ENCODE measurements around the gene BTG4. TPM values are rescaled to one million over a fixed set of nuclear protein-coding genes. Genes with fewer than 3 reads are reported as not detected.

Gene BTG4
- total and polyA plus RNA-seq, 9 of the 15 experiments (the other 6 are each of a cell fraction or from before 2014, with no cell fraction given), result not detected

- TF ChIP-seq TSHZ1 (CRISPR knock-in tag; IDR thresholded peaks at IDR 0.05), result no peak
- no peak for TF ChIP-seq HMGN3 (IDR thresholded peaks at IDR 0.05; ENCODE audit: borderline replicate concordance, extremely low read depth, insufficient read length, low read depth, low read length)
- no peak for TF ChIP-seq FOS (IDR thresholded peaks at IDR 0.05; ENCODE audit: extremely low read depth, insufficient read length)
- no peak for TF ChIP-seq IRF1 (CRISPR knock-in tag; IDR thresholded peaks at IDR 0.05; ENCODE audit: borderline replicate concordance)
- no peak for TF ChIP-seq HDGF (IDR thresholded peaks at IDR 0.05)
These were observed 11.2 kb upstream of the BTG4 start (continued) for GRCh38 chr11:111523343-111523742.

GRCh38 chr11:111522426-111522825 is 10.2 kb upstream of the BTG4 start:
- no peak overlapping the region for H3K9ac ChIP-seq (ENCODE audit: insufficient read depth in 1 of 2, low read depth in 2 of 2, low read length in 2 of 2)
- no peak overlapping the region for H3K27ac ChIP-seq (ENCODE audit: extremely low read depth, low read depth, low read length)
- no peak overlapping the region for H2AFZ ChIP-seq (ENCODE audit: low read depth, low read length)
- POLR2A ChIA-PET, result no interaction called here
- FAIRE-seq (no peak), DNase-seq (ENCODE audit: extremely low read depth in 1 of 4, low spot score in 3 of 4) (no peak), ATAC-seq (no peak)
- in situ Hi-C loops (cut with MboI) (no loop called here), intact Hi-C loops (cut with micrococcal nuclease) (no loop called here)
- CTCF ChIA-PET (ENCODE audit: low intra/inter-chr PET ratio), result no interaction called here
- 2% methylated on average over 5 of the region's 5 CpGs for WGBS (ENCODE audit: insufficient coverage, low coverage, missing lambda C conversion rate)
- peaks cover 8 to 14% of the 10 kb centered on the region in 2 experiments for H3K27me3 ChIP-seq (ENCODE audit: control insufficient read depth in 2 of 2, insufficient read depth in 2 of 2, low read length in 2 of 2)
- no peaks in the 10 kb centered on the region for H3K9me1 ChIP-seq (ENCODE audit: control insufficient read depth, insufficient read depth, low read length)
- H3K79me2 ChIP-seq (ENCODE audit: control insufficient read depth, insufficient read depth, low read length), result no peaks in the 10 kb centered on the region
- no peak overlapping the region for H3K4me2 ChIP-seq (ENCODE audit: insufficient read depth, low read length)
- no peaks in the 10 kb centered on the region for H4K20me1 ChIP-seq (replicated peaks; ENCODE audit: control insufficient read depth, insufficient read depth, low read length)
- H3K4me1 ChIP-seq (replicated peaks in 1 of 2; ENCODE audit: control insufficient read depth in 2 of 2, insufficient read depth in 2 of 2, low read length in 2 of 2), result no peaks in the 10 kb centered on the region
- H3K9me3 ChIP-seq (replicated peaks; ENCODE audit: control insufficient read depth, insufficient read depth, low read depth, low read length), result no peaks in the 10 kb centered on the region
- BruUV-seq (replicated peaks), result no TSS peak
- H3K4me3 ChIP-seq, result no peak overlapping the region
- H3K36me3 ChIP-seq (ENCODE audit: control insufficient read depth, insufficient read depth, low read length), result no peaks in the 10 kb centered on the region
- TF ChIP-seq THAP12 (CRISPR knock-in tag; IDR thresholded peaks at IDR 0.05), result no peak
- no peak for TF ChIP-seq RB1 (IDR thresholded peaks at IDR 0.05; ENCODE audit: low read depth)
- no peak for TF ChIP-seq TARDBP (IDR thresholded peaks at IDR 0.05)
- TF ChIP-seq NEUROD1 (IDR thresholded peaks at IDR 0.05; ENCODE audit: borderline replicate concordance, low read depth, low read length, partially characterized antibody), result no peak
- no peak for TF ChIP-seq ZNF778 (CRISPR knock-in tag; IDR thresholded peaks at IDR 0.05)
- no peak for TF ChIP-seq U2AF1 (optimal IDR thresholded peaks at IDR 0.05; ENCODE audit: low read depth, low read length)
- TF ChIP-seq, protein P1, sequence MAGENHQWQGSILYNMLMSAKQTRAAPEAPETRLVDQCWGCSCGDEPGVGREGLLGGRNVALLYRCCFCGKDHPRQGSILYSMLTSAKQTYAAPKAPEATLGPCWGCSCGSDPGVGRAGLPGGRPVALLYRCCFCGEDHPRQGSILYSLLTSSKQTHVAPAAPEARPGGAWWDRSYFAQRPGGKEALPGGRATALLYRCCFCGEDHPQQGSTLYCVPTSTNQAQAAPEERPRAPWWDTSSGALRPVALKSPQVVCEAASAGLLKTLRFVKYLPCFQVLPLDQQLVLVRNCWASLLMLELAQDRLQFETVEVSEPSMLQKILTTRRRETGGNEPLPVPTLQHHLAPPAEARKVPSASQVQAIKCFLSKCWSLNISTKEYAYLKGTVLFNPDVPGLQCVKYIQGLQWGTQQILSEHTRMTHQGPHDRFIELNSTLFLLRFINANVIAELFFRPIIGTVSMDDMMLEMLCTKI (IDR thresholded peaks at IDR 0.05; ENCODE audit: partially characterized antibody), result no peak
- TF ChIP-seq ZNF444 (CRISPR knock-in tag; IDR thresholded peaks at IDR 0.05), result no peak

Data from K562 (cell line).